ENCODE measurements around the gene CLCN5.
"Not testable (repeated sequence)": the region's sequence is repeated elsewhere in the genome, so short reads cannot be mapped to it uniquely, and the experiment has no call there.

The CLCN5 gene

DNA sequence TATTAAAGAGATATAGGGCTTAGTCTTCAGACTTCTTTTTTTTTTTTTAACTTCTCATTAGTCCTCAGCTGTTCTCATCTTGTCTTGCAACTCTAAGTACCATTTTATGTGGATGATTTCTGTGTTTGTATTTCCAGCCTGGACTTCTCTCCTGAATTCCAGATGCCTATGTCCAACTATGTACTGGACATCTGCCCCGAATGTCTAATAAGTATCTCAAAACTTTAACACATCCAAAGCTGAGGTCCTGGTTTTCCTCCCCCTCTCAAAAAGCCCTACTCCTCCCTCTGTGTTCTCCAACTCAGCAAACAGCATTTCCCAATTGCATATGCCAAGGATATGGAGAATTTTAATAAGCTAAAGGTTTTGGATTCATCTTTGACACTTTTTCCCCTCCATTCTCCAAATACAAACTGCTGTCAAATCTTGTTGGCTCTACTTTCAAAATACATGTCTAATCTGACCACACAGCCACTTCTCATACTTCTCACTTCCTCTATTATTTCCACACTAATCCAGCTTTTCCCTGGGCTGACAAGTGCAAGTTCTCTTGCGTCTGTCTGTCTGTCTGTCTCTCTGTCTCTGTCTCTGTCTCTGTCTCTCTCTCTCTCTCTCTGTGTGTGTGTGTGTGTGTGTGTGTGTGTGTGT is 79.8 kb downstream of the CLCN5 start:
- Histone ChIP-seq H3K4me3 (ENCODE audit: low read length) (no peak overlapping the region), H3K27me3 (ENCODE audit: control insufficient read depth, insufficient read depth, low read length) (no peaks in the 10 kb centered on the region), H3K36me3 (ENCODE audit: control insufficient read depth, low read depth, low read length) (no peaks in the 10 kb centered on the region), H3K9me3 (ENCODE audit: control insufficient read depth, low read depth, low read length) (peaks cover 7% of the 10 kb centered on the region), H3K9ac (ENCODE audit: low read length) (no peak overlapping the region), H3K27ac (ENCODE audit: low read length) (no peak overlapping the region), H3K4me1 (ENCODE audit: control insufficient read depth, low read depth, low read length) (no peaks in the 10 kb centered on the region)

DNA sequence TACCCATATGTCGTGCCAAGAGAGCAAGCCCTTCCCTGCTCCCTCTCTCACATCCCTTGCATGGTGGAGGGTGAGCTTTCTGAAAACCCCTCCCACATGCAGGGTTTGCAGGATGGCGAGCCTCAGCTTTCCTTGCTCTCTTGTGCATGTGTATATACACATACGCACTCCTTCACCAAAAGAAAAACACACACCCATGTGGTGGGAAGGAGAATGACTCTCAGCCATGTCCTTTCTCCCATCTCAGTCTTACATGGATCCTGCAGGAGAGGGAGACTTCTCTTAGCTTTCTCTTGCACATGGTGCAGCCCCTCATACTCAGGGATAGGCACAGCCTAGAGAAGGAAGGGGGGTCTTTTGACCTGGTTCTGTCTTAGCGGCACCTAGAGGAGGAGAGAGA is 81.1 kb downstream of the CLCN5 start:
- Histone ChIP-seq H3K27me3 (ENCODE audit: control insufficient read depth, insufficient read depth, low read length) (no peaks in the 10 kb centered on the region), H3K27ac (ENCODE audit: low read length) (no peak overlapping the region), H3K4me1 (ENCODE audit: control insufficient read depth, low read depth, low read length) (no peaks in the 10 kb centered on the region), H3K36me3 (ENCODE audit: control insufficient read depth, low read depth, low read length) (no peaks in the 10 kb centered on the region), H3K4me3 (ENCODE audit: low read length) (no peak overlapping the region), H3K9ac (ENCODE audit: low read length) (no peak overlapping the region), H3K9me3 (ENCODE audit: control insufficient read depth, low read depth, low read length) (peaks cover 7% of the 10 kb centered on the region)

DNA sequence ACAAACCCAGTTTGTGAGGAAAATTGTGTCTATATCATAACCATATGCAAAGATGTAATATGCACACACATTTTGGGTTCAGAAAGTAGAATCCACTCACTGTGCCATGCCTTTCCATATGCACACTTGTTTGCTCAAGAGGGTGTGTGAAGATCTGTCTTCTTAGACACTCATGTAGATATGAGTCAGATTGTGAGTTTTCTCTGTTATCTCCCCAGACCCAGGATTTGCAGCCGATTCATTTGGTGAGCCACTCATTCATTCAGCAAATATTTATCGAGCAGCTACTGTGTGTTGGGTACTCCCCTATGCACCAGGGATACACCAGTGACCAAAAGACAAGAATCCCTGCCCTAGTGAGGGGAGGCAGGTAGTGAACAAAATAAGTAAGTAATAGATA is 81.5 kb downstream of the CLCN5 start:
- no peak overlapping the region for H3K27ac ChIP-seq (ENCODE audit: low read length)
- H3K4me1 ChIP-seq (ENCODE audit: control insufficient read depth, low read depth, low read length): no peaks in the 10 kb centered on the region
- H3K27me3 ChIP-seq (ENCODE audit: control insufficient read depth, insufficient read depth, low read length): no peaks in the 10 kb centered on the region
- no peak overlapping the region for H3K9ac ChIP-seq (ENCODE audit: low read length)
- H3K36me3 ChIP-seq (ENCODE audit: control insufficient read depth, low read depth, low read length): no peaks in the 10 kb centered on the region
- peaks cover 7% of the 10 kb centered on the region for H3K9me3 ChIP-seq (ENCODE audit: control insufficient read depth, low read depth, low read length)
- no peak overlapping the region for H3K4me3 ChIP-seq (ENCODE audit: low read length)

DNA sequence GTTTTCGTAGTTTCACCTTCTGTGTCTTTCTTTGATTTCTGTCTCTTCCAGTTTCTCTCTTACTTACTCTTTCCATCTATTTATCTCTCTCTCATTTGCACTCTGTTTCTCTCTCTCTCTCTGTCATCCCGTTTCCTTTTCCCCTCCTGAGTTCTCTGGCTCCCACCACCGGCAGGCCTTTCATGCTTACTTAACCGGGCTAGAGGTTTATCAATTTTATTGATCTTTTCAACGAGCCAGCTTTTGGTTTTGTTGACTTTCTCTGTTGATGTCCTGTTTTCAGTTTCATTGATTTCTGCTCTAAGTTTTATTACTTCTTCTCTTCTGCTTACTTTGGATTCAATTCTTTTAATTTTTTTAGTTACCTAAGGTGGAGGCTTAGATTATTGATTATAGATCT is 103.2 kb downstream of the CLCN5 start:
- not testable (repeated sequence) for H3K4me3 ChIP-seq (ENCODE audit: low read length); H3K9me3 ChIP-seq (ENCODE audit: control insufficient read depth, low read depth, low read length)

DNA sequence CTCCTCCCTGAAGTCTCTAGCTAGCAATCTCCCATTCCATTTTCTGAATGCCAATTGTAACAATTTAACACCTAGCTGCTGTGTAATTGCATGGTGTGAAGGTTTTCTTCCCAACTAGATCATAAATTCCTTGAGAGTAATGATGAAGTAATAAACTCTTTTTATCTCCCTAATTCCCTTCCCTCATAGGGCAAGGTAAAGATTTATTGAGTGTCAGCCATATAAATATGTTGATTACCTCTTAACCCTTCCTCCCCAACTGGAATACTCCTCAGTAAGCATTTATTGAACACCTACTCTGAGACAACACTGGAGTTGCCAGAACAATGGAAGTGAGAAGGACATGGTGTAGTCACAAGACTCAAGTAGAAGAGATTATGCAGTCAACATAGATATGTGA is 112.7 kb downstream of the CLCN5 start:
- no peak overlapping the region for H3K27ac ChIP-seq (ENCODE audit: low read length)
- no peaks in the 10 kb centered on the region for H3K27me3 ChIP-seq (ENCODE audit: control insufficient read depth, insufficient read depth, low read length)
- peaks cover 7% of the 10 kb centered on the region for H3K9me3 ChIP-seq (ENCODE audit: control insufficient read depth, low read depth, low read length)
- H3K4me3 ChIP-seq (ENCODE audit: low read length): no peak overlapping the region
- H3K4me1 ChIP-seq (ENCODE audit: control insufficient read depth, low read depth, low read length): no peaks in the 10 kb centered on the region
- no peak overlapping the region for H3K9ac ChIP-seq (ENCODE audit: low read length)
- H3K36me3 ChIP-seq (ENCODE audit: control insufficient read depth, low read depth, low read length): no peaks in the 10 kb centered on the region

More for the DNA sequence above, 103.2 kb downstream of the CLCN5 start:
- not testable (repeated sequence) for H3K27me3 ChIP-seq (ENCODE audit: control insufficient read depth, insufficient read depth, low read length); H3K36me3 ChIP-seq (ENCODE audit: control insufficient read depth, low read depth, low read length); H3K9ac ChIP-seq (ENCODE audit: low read length); H3K4me1 ChIP-seq (ENCODE audit: control insufficient read depth, low read depth, low read length); H3K27ac ChIP-seq (ENCODE audit: low read length)

DNA sequence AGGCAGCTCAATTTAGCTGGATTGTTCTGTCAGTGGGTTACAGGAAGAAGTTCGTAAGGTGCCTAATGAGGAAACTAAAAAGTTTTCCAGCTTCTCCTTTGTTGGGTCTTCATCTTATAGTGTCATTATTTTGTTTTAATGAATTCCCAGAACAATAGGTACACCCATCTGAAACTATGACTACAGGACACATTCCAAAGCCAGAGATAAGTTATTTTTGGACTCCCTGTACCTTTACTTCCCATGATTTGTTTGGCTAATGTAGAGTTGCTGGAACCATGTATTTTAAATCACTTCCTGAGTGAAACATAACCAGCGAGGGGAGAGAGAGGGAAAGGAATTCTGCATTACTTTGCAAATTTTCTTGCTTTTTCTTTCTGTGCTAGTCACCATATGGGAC is 114.0 kb downstream of the CLCN5 start:
- no peaks in the 10 kb centered on the region for H3K27me3 ChIP-seq (ENCODE audit: control insufficient read depth, insufficient read depth, low read length)
- H3K9ac ChIP-seq (ENCODE audit: low read length): no peak overlapping the region
- no peak overlapping the region for H3K27ac ChIP-seq (ENCODE audit: low read length)
- H3K4me3 ChIP-seq (ENCODE audit: low read length): no peak overlapping the region
- H3K36me3 ChIP-seq (ENCODE audit: control insufficient read depth, low read depth, low read length): no peaks in the 10 kb centered on the region
- no peaks in the 10 kb centered on the region for H3K4me1 ChIP-seq (ENCODE audit: control insufficient read depth, low read depth, low read length)
- peaks cover 7% of the 10 kb centered on the region for H3K9me3 ChIP-seq (ENCODE audit: control insufficient read depth, low read depth, low read length)

DNA sequence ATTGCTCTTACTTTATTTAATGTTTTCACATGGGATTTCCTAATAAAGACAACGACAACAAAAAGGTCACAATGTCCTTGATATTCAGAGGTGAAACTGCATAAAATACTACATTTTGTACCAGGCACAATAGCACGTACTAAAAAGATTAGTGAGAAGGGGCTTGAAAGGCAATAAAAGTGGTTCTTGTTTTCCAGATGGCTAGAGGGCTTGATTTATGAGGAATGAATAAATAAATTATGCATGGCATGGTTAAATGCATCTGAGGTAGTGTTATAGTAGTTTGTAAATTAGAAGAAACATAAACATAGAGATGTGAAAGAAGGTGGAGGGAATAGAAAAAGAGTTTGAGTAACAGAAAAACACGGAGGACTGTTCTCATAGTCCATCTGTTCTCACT is 123.4 kb downstream of the CLCN5 start:
- Histone ChIP-seq H3K27me3 (ENCODE audit: control insufficient read depth, insufficient read depth, low read length) (no peaks in the 10 kb centered on the region), H3K36me3 (ENCODE audit: control insufficient read depth, low read depth, low read length) (no peaks in the 10 kb centered on the region), H3K4me3 (ENCODE audit: low read length) (no peak overlapping the region), H3K4me1 (ENCODE audit: control insufficient read depth, low read depth, low read length) (no peaks in the 10 kb centered on the region), H3K27ac (ENCODE audit: low read length) (no peak overlapping the region), H3K9ac (ENCODE audit: low read length) (no peak overlapping the region), H3K9me3 (ENCODE audit: control insufficient read depth, low read depth, low read length) (peaks cover 12% of the 10 kb centered on the region)

DNA sequence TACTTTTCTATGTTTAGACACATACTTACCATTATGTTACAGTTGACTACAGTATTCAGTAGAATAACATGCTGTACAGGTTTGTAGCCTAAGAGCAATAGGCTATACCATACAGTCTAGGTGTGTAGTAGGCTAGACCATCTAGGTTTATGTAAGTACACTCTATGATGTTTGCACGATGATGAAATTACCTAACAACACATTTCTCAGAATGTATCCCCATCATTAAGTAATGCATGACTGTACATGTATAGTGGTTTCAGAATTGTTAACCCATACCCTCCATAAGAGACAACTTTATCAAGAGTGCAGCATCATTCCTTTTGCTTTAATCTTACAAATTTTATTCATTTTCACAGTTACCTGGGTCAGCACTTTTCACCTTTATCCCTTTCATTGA is 126.8 kb downstream of the CLCN5 start:
- Histone ChIP-seq H3K9me3 (ENCODE audit: control insufficient read depth, low read depth, low read length) (peaks cover 20% of the 10 kb centered on the region), H3K9ac (ENCODE audit: low read length) (no peak overlapping the region), H3K4me3 (ENCODE audit: low read length) (no peak overlapping the region), H3K4me1 (ENCODE audit: control insufficient read depth, low read depth, low read length) (no peaks in the 10 kb centered on the region), H3K27me3 (ENCODE audit: control insufficient read depth, insufficient read depth, low read length) (no peaks in the 10 kb centered on the region), H3K27ac (ENCODE audit: low read length) (no peak overlapping the region), H3K36me3 (ENCODE audit: control insufficient read depth, low read depth, low read length) (no peaks in the 10 kb centered on the region)

DNA sequence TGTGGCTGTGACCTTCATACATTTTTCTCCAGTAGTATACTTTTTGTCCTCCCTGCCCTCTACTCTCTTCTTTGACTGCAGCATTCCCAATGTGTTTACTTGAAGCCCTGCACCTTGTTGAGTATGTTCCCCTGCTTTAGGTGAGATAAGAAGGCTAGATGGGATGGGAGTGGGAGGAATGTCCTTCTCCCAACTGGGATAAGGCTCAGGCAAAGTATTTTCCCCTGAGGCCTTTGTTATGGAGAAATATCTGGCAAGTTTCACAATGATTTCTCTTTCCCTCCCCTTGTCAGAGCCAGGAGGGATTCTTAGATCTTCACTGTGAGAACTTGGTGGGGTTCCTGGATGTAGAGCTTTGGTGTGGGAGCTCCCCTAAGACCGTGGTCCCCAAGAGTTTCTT is 131.8 kb downstream of the CLCN5 start:
- Histone ChIP-seq H3K4me1 (ENCODE audit: control insufficient read depth, low read depth, low read length) (no peaks in the 10 kb centered on the region), H3K9me3 (ENCODE audit: control insufficient read depth, low read depth, low read length) (peaks cover 17% of the 10 kb centered on the region), H3K36me3 (ENCODE audit: control insufficient read depth, low read depth, low read length) (no peaks in the 10 kb centered on the region), H3K4me3 (ENCODE audit: low read length) (no peak overlapping the region), H3K9ac (ENCODE audit: low read length) (no peak overlapping the region), H3K27ac (ENCODE audit: low read length) (no peak overlapping the region), H3K27me3 (ENCODE audit: control insufficient read depth, insufficient read depth, low read length) (no peaks in the 10 kb centered on the region)

DNA sequence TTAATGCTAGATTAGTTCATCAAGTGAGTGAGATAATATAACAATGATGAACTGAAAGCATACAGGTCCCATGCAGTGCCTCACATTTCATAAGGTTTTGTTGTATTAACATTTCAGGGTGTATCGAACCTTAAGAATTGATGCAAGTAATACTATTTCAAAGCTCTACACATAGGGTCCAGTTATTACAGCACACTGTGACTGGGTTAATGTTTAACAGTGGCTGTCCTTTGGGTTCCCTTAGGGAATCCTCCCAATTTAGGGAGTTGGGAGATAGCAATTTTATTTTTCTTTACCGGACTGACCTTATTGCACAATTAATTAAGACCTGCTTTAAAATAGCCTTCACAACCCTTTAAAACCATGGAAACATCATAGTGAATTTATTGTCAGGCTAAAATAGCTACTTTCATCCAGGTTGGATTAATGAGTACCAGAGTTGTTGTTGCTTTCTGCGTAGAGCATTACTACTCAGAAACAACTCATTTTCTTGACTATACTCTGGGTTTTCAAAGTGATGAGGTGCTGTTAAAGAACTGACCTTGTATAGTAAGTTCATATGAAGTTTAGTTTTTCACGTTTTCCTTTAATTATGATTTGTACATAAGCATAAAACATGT is 144.0 kb downstream of the CLCN5 start:
- Histone ChIP-seq H3K9ac (ENCODE audit: low read length) (no peak overlapping the region), H3K4me1 (ENCODE audit: control insufficient read depth, low read depth, low read length) (peaks cover 9% of the 10 kb centered on the region), H3K9me3 (ENCODE audit: control insufficient read depth, low read depth, low read length) (peaks cover 10% of the 10 kb centered on the region), H3K27ac (ENCODE audit: low read length) (no peak overlapping the region), H3K36me3 (ENCODE audit: control insufficient read depth, low read depth, low read length) (no peaks in the 10 kb centered on the region), H3K27me3 (ENCODE audit: control insufficient read depth, insufficient read depth, low read length) (no peaks in the 10 kb centered on the region), H3K4me3 (ENCODE audit: low read length) (no peak overlapping the region)

DNA sequence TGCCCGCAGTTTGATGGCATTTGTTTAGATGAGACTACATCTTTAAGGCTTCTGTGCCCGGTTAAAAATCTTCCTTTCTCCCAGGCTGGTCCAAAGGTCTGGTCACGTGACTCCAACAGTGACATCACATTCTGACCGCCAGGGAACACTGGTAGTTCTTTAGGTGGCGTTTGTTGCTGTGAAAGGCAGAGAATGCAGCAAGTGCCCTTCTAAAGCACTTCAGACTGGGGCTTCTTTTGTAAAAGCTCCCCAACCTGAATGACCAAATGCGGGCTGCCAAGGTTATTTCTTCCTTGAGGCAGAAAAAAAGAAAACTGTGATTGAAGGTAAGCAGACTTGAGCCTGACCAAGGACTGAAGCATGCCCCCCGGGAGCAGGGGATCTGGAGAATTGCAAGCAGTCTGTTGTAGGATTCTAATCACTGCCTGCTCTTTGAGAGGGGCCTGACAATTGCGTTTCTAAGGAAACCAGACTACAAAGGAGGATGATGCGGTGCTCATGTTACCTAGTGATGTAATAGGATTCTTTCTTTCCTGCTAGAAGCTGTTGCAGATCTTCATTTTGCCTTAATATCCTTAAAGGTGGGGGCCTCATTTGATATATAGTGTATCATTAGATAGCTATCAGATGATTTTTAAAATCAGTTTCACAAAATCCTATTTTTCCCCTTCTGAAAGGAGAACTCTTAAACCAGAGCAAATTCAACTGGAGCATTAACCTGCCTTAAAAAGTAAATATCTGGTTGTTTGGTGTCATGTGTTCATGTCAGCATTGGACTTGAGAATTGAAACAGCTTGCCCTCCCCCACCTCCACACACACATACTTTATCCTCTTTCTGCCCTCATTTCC is 145.3 kb downstream of the CLCN5 start:
- H3K4me1 ChIP-seq (ENCODE audit: control insufficient read depth, low read depth, low read length): peaks cover 9% of the 10 kb centered on the region
- no peaks in the 10 kb centered on the region for H3K27me3 ChIP-seq (ENCODE audit: control insufficient read depth, insufficient read depth, low read length)
- peak overlapping the region; percentile 74 for H3K9ac ChIP-seq (ENCODE audit: low read length)
- H3K27ac ChIP-seq (ENCODE audit: low read length): peak overlapping the region; percentile 84
- H3K4me3 ChIP-seq (ENCODE audit: low read length): peak overlapping the region; percentile 54
- H3K36me3 ChIP-seq (ENCODE audit: control insufficient read depth, low read depth, low read length): no peaks in the 10 kb centered on the region
- H3K9me3 ChIP-seq (ENCODE audit: control insufficient read depth, low read depth, low read length): peaks cover 12% of the 10 kb centered on the region

DNA sequence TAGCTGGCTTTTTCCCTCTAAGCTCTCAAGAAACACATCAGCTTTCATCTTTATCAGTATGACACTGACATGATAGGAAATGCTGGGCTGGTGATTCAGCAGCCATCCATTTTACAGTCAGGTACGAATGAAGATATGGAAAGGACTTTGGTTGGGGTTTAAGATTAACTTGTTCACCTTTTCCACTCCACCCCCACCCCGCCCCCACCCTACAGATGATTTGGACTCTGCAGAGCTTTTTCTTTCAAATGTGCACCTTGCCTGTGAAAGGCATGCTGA is 145.8 kb downstream of the CLCN5 start:
- Histone ChIP-seq H3K27ac (ENCODE audit: low read length) (no peak overlapping the region), H3K27me3 (ENCODE audit: control insufficient read depth, insufficient read depth, low read length) (no peaks in the 10 kb centered on the region), H3K4me1 (ENCODE audit: control insufficient read depth, low read depth, low read length) (peaks cover 9% of the 10 kb centered on the region), H3K36me3 (ENCODE audit: control insufficient read depth, low read depth, low read length) (no peaks in the 10 kb centered on the region), H3K4me3 (ENCODE audit: low read length) (no peak overlapping the region), H3K9ac (ENCODE audit: low read length) (peak overlapping the region; percentile 74), H3K9me3 (ENCODE audit: control insufficient read depth, low read depth, low read length) (peaks cover 16% of the 10 kb centered on the region)

Data from iPS-18a (cell line).